ENCODE results near the gene PLXNA1. TPM values are rescaled to one million over a fixed set of nuclear protein-coding genes. Genes with fewer than 3 reads are reported as not detected.

The PLXNA1 gene
- total and polyA plus RNA-seq, 2 of the 8 experiments (the other 6 are each of a cell fraction or from before 2014, with no cell fraction given), result 47.5 to 54.9 TPM

- TF ChIP-seq SRF (IDR thresholded peaks at IDR 0.05; ENCODE audit: low read depth, low read length), result no peak
Observed at GRCh38 chr3:127015282-127016042, 32.5 kb downstream of the PLXNA1 start (continued).

All from H1 (cell line).